GM12878 (cell line): ENCODE measurements around the gene NFIX. TPM values are rescaled to one million over a fixed set of nuclear protein-coding genes. Genes with fewer than 3 reads are reported as not detected.

ENCODE experiments used
- ATAC-seq: fragments of 200-7000 bp; cut with Tn5 transposase; 3 replicates; pipeline ENCODE4 v1.9.1; 2020; ENCODE audit warnings: mild to moderate bottlenecking, moderate library complexity
- BruUV-seq: library from RNA; stranded (reverse); fragments of 400-500 nt; replicated peaks from 2 replicates; lab custom pipeline; 2021; lab: Mats Ljungman, UMichigan
- CTCF ChIA-PET: fragments of 300-600 bp; sonication (Branson Sonifier 250); formaldehyde crosslinking; extraction: SDS; loops from one replicate; lab custom pipeline; 2021; ENCODE audit warnings: inconsistent platforms; lab: Yijun Ruan, JAX
- POLR2A ChIA-PET: fragments of 350-600 bp; formaldehyde crosslinking; extraction: SDS; loops from one replicate; lab custom pipeline; 2021; ENCODE audit warnings: inconsistent platforms; lab: Charles Lee
- RAD21 ChIA-PET: fragments of 300-600 bp; sonication (Branson Sonifier 250); formaldehyde crosslinking; loops from one replicate; lab custom pipeline; 2023; ENCODE audit warnings: antibody characterized with exemption; ENCODE audit not compliant: unreplicated experiment; lab: Charles Lee
- SMC1A ChIA-PET: fragments of 300-600 bp; sonication (Branson Sonifier 250); formaldehyde crosslinking; loops from one replicate; lab custom pipeline; 2023; ENCODE audit not compliant: unreplicated experiment, uncharacterized antibody; lab: Charles Lee
- DNase-seq: peaks from one replicate; pipeline ENCODE4 v3.0.0-alpha.2; 2011; ENCODE audit warnings: low read depth, low spot score
- FAIRE-seq: peaks from 3 replicates; lab custom pipeline; 2011; peaks lifted over from hg19 to GRCh38; lab: Jason Lieb, UNC
- H2AFZ ChIP-seq: 2 replicates; pipeline ENCODE4 v1.6.0; 2011; ENCODE audit warnings: low read depth, low read length, control low read depth; ENCODE audit not compliant: control insufficient read depth
- H3K27ac ChIP-seq: 2 replicates; pipeline ENCODE4 v1.5.1; 2011; ENCODE audit warnings: control low read depth; ENCODE audit not compliant: control insufficient read depth, insufficient read depth
- H3K27me3 ChIP-seq, 2 experiments: replicated peaks in 1 of 2; 2 replicates each; pipeline versions ENCODE4 v1.6.0 to v1.6.1; 2011; ENCODE audit warnings: low read length in 1 of 2; ENCODE audit not compliant: control insufficient read depth in 2 of 2, insufficient read depth in 2 of 2
- H3K36me3 ChIP-seq, 2 experiments: 2 replicates each; pipeline ENCODE4 v1.5.1; 2011; ENCODE audit warnings: low read length in 1 of 2; ENCODE audit not compliant: control insufficient read depth in 2 of 2, insufficient read depth in 2 of 2
- H3K4me1 ChIP-seq: 2 replicates; pipeline ENCODE4 v1.6.1; 2011; ENCODE audit warnings: mild to moderate bottlenecking, low read length, moderate library complexity, mixed read lengths; ENCODE audit not compliant: control insufficient read depth, insufficient read depth
- H3K4me2 ChIP-seq: 2 replicates; pipeline ENCODE4 v1.6.0; 2011; ENCODE audit warnings: control low read depth; ENCODE audit not compliant: control insufficient read depth, insufficient read depth
- H3K4me3 ChIP-seq: fragments of 200-600 bp; sonication (generic); 2 replicates; pipeline ENCODE4 v1.5.1; 2016
- H3K79me2 ChIP-seq: 2 replicates; pipeline ENCODE4 v1.6.0; 2011; ENCODE audit warnings: low read length; ENCODE audit not compliant: control insufficient read depth, insufficient read depth
- H3K9ac ChIP-seq: 2 replicates; pipeline ENCODE4 v1.8.0; 2011; ENCODE audit warnings: low read length, control low read depth, mixed read lengths; ENCODE audit not compliant: control insufficient read depth, insufficient read depth
- H3K9me3 ChIP-seq: replicated peaks from 3 replicates; pipeline ENCODE4 v1.5.1; 2011; ENCODE audit warnings: mild to moderate bottlenecking, low read length; ENCODE audit not compliant: control insufficient read depth, insufficient read depth
- H4K20me1 ChIP-seq: 2 replicates; pipeline ENCODE4 v1.6.0; 2011; ENCODE audit not compliant: control insufficient read depth, insufficient read depth
- CBX3 ChIP-seq: fragments of 200-600 bp; sonication (generic); IDR thresholded peaks from 2 replicates; pipeline ENCODE4 v1.6.1; 2016; ENCODE audit warnings: low read depth, borderline replicate concordance
- EED ChIP-seq: sonication (generic); IDR thresholded peaks from 2 replicates; pipeline ENCODE4 v1.6.1; 2016; ENCODE audit warnings: antibody characterized with exemption, low read depth
- IKZF1 ChIP-seq: fragments of 450-650 bp; conservative IDR thresholded peaks from 2 replicates; pipeline ENCODE4 v1.6.1; 2017; ENCODE audit warnings: antibody characterized with exemption, mild to moderate bottlenecking
- IKZF2 ChIP-seq, 2 experiments: fragments of 450-650 bp; IDR thresholded peaks; 2 replicates each; pipeline ENCODE4 v1.6.1; 2017; ENCODE audit warnings: mild to moderate bottlenecking in 2 of 2, moderate library complexity in 2 of 2
- MYB ChIP-seq: fragments of 150-350 bp; IDR thresholded peaks from 2 replicates; pipeline ENCODE4 v1.6.1; 2014; ENCODE audit warnings: mild to moderate bottlenecking, low read depth, low read length, borderline replicate concordance
- NFYA ChIP-seq: IDR thresholded peaks from 2 replicates; pipeline ENCODE4 v1.6.1; 2011; ENCODE audit warnings: low read depth, mild to moderate bottlenecking, low read length, improper control_type of control experiment, borderline replicate concordance
- NFYB ChIP-seq: IDR thresholded peaks from 2 replicates; pipeline ENCODE4 v1.6.1; 2011; ENCODE audit warnings: low read depth, mild to moderate bottlenecking, low read length, improper control_type of control experiment, moderate library complexity; ENCODE audit not compliant: insufficient read depth
- PAX5 ChIP-seq: IDR thresholded peaks from 2 replicates; pipeline ENCODE4 v1.6.1; 2011; ENCODE audit warnings: low read depth, low read length, borderline replicate concordance
- POLR2A ChIP-seq: IDR thresholded peaks from 2 replicates; pipeline ENCODE4 v1.6.1; 2011; ENCODE audit warnings: low read depth, mild to moderate bottlenecking, low read length
- STAT3 ChIP-seq: IDR thresholded peaks from 2 replicates; pipeline ENCODE4 v1.6.1; 2011; ENCODE audit warnings: low read depth, low read length, improper control_type of control experiment
- TCF3 ChIP-seq: IDR thresholded peaks from 2 replicates; pipeline ENCODE4 v1.6.1; 2012; ENCODE audit warnings: low read depth, mild to moderate bottlenecking, low read length, borderline replicate concordance; ENCODE audit not compliant: insufficient read depth
- WGBS: methylation state at CpG from one replicate; pipeline ENCODE4 v1.1.6; 2016; ENCODE audit warnings: low lambda C conversion rate; ENCODE audit not compliant: insufficient replicate concordance, insufficient coverage; ENCODE audit errors: missing lambda C conversion rate; 5-methylcytosine and 5-hydroxymethylcytosine counted together
- in situ Hi-C: fragments of 300-500 bp; cut with MboI; formaldehyde crosslinking; loops from 9 replicates; pipeline ENCODE4 v1.14.3; 2018; ENCODE audit warnings: mixed read lengths
- intact Hi-C: fragments of 100-400 bp; cut with micrococcal nuclease; formaldehyde crosslinking; loops from one replicate; pipeline ENCODE4 v1.14.2; 2022; ENCODE audit not compliant: unreplicated experiment
- polyA plus RNA-seq, 11 experiments: library from polyadenylated mRNA; depleted of rRNA in 4 of 11; unstranded in 6 of 11; stranded (reverse) in 5 of 11; fragments of >200 nt; fragmentation: Nextera tagmentation in 4 of 11; fragmentation: Illumina TruSeq in 1 of 11; extraction: Ambion mirVana in 4 of 11; extraction: Trizol in 1 of 11; gene quantifications; 1 replicate in 1 of 11; 2 replicates in 10 of 11; pipeline versions ENCODE4 v1.2.1 to v1.2.3, GENCODE V29; 2011 to 2016; ENCODE audit warnings: inconsistent platforms in 2 of 11, missing spikeins in 2 of 11, low read depth in 1 of 11
- total RNA-seq, 4 experiments: library from RNA; depleted of rRNA in 3 of 4; stranded (reverse); fragments of >200 nt in 3 of 4; fragmentation: Illumina TruSeq in 1 of 4; extraction: Trizol in 1 of 4; gene quantifications; 2 replicates each; pipeline versions ENCODE4 v1.2.1 to v1.2.3, GENCODE V29; 2013 to 2021

The NFIX gene
- total and polyA plus RNA-seq, 10 of the 15 experiments (the other 5 are each of a cell fraction or from before 2014, with no cell fraction given): 0.02 to 2.2 (median 0.28) TPM

GRCh38 chr19:13031917-13032623 is 36.8 kb downstream of the NFIX start:
- Histone ChIP-seq H3K4me3 (no peak overlapping the region), H3K79me2 (no peaks in the 10 kb centered on the region), H3K36me3 (no peaks in the 10 kb centered on the region), H3K4me1 (no peaks in the 10 kb centered on the region), H3K9ac (no peak overlapping the region), H3K27ac (no peak overlapping the region), H2AFZ (no peak overlapping the region), H4K20me1 (no peaks in the 10 kb centered on the region), H3K27me3 (no peaks in the 10 kb centered on the region; a peak in 2 of 4 replicates), H3K9me3 (no peaks in the 10 kb centered on the region), H3K4me2 (no peak overlapping the region)
- ChIA-PET CTCF (interaction anchor here (0.6 to 3.3 kb wide), 13 partner anchors 10 to 231 kb away, joined by 3 to 30 read pairs (median 12); no protein-coding TSS in a partner anchor), SMC1A (interaction anchor here (0.5 to 1.4 kb wide), 3 partner anchors 10 to 829 kb away, joined by 3 to 4 read pairs (median 4); no protein-coding TSS in a partner anchor), RAD21 (interaction anchor here (0.9 to 2.5 kb wide), 4 partner anchors 15 to 55 kb away, joined by 3 to 13 read pairs (median 6); no protein-coding TSS in a partner anchor), POLR2A (interaction anchor here (0.6 kb wide), 1 partner anchor 51 kb away, joined by 5 read pairs; no protein-coding TSS in a partner anchor)
- intact Hi-C loops: loop anchor here (5.0 to 10.0 kb wide), 2 partner anchors 55 to 63 kb away; no protein-coding TSS in a partner anchor
- TF ChIP-seq TCF3 (no peak), EED (no peak), NFYA (no peak), MYB (no peak), CBX3 (no peak), IKZF2 (IDR thresholded peaks at IDR 0.05) (no peak), PAX5 (no peak), IKZF1 (no peak), STAT3 (no peak), POLR2A (no peak), NFYB (no peak)
- ATAC-seq: no peak
- no peak for DNase-seq
- FAIRE-seq: no peak
- no TSS peak for BruUV-seq
- 54% methylated on average over 12 of the region's 12 CpGs for WGBS
- in situ Hi-C loops: no loop called here
